AG09319 (cell line): ENCODE measurements around the gene SMAD9.

Experiments used
- DNase-seq: peaks from one replicate; pipeline ENCODE4 v3.0.0-alpha.2; 2010; ENCODE audit warnings: low read depth; ENCODE audit errors: extremely low read depth
- CTCF ChIP-seq: IDR thresholded peaks from 2 replicates; pipeline ENCODE4 v1.5.1; 2011; ENCODE audit warnings: low read depth, mild to moderate bottlenecking, inconsistent platforms, low read length, moderate library complexity

Gene SMAD9

GRCh38 chr13:36919833-36920615 is at the start of gene SMAD9:
Gene SMAD9, minus strand, starts transcription at chr13:36920238. Its CDS starts 40,549 bp downstream, at chr13:36879689.
- TF ChIP-seq CTCF: no peak
- no peak for DNase-seq

GRCh38 chr13:36966404-36966803 is 46.4 kb upstream of the SMAD9 start:
- no peak for TF ChIP-seq CTCF
- DNase-seq: no peak

GRCh38 chr13:36965767-36966166 is 45.7 kb upstream of the SMAD9 start:
- TF ChIP-seq CTCF: no peak
- peak; percentile 14 for DNase-seq

DNA sequence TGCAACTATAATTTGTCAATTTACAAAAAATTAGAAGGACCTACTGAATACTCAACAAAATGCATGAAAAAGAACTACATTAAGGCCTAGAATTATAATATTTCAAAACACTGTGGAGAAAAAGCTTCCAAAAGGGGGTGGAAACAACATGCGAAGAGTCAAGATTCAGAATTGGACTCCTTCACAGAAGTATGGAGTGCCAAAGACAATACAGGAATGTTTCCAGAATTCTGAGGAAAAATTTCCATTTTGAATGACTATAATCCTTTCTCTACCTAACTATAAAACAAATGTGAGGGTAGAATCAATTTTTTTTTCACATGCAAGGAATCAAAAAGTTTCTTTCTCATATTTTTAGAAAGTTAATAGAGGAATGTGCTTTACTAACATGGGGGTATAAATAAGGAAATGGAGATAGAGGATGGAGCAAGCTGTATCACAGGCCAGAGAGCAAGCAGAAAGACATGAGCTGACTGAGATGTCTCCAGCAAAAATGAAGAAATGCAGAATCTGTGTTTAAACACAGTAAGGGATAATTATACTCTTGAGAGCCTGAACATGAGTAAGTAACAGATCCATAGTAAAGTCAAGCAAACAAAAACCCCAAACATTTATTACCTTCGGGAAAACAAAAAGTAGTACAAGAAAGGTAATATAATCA is 39.5 kb upstream of the SMAD9 start:
- DNase-seq: no peak
- TF ChIP-seq CTCF: no peak

GRCh38 chr13:36954542-36954941 is 34.5 kb upstream of the SMAD9 start:
- TF ChIP-seq CTCF: no peak
- DNase-seq: no peak

DNA sequence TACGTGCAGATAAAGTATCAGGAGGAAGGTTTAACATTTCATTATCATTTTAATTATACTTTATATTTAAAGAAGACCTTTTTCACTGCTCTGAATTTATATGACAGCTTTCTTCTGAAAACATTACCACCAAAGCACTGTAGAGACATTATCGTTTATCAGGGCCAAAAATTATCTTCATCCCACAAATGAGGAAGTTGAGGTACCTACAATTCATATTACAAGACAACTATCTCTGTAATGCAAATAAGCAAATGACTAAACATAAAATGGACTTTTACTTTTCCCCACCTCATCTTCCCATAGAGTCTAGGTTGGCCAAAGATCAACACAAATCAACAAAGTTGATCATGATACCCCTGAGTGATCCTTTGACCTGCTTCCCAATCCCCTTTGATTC is 30.9 kb upstream of the SMAD9 start:
- TF ChIP-seq CTCF: no peak
- no peak for DNase-seq

DNA sequence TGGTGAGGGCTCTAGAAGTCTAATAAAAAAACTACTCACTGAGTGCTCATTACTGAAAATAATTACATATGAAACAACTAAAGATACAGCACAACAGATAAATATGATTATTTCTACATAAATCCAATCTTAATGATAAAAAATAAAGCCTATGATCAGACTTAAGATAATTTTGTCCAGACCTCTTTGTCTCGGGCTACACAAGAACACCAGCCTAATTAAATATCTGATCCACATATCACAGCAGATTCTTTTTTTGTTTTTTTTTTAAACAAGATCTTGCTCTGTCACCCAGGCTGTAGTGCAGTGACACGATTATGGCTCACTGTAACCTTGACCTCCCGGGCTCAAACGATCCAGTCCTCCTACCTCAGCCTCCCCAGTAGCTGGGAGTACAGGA is 30.3 kb upstream of the SMAD9 start:
- no peak for DNase-seq
- TF ChIP-seq CTCF: no peak
